Activated CD8-positive, alpha-beta T cell treated with anti-CD3 and anti-CD28 coated beads, Interleukin-2, amount 10 ng/mL, durations not matched to agents 7 days and 5 days (primary cell): ENCODE measurements around the gene PTPRM. TPM values are rescaled to one million over a fixed set of nuclear protein-coding genes. Genes with fewer than 3 reads are reported as not detected.

Experiments
- ATAC-seq: fragments of 150-1000 bp; cut with Tn5 transposase; one replicate; pipeline ENCODE4 v1.10.0; 2021; ENCODE audit warnings: moderate library complexity
- CTCF ChIA-PET: fragments of 350-600 bp; sonication (Branson Sonifier 250); formaldehyde crosslinking; loops from one replicate; lab custom pipeline; 2021; ENCODE audit warnings: antibody characterized with exemption; lab: Charles Lee
- POLR2A ChIA-PET: fragments of 350-600 bp; sonication (Branson Sonifier 250); formaldehyde crosslinking; loops from one replicate; lab custom pipeline; 2021; ENCODE audit warnings: antibody characterized with exemption; lab: Charles Lee
- DNase-seq: peaks from one replicate; pipeline ENCODE4 v3.0.0-alpha.2; 2020
- H3K27ac Mint-ChIP-seq: one replicate; pipeline ENCODE4 v1.8.0; 2021; ENCODE audit warnings: mild to moderate bottlenecking, mixed read lengths
- H3K27me3 Mint-ChIP-seq: one replicate; pipeline ENCODE4 v1.8.0; 2021; ENCODE audit warnings: low read depth, mixed read lengths
- H3K36me3 Mint-ChIP-seq: one replicate; pipeline ENCODE4 v1.8.0; 2021; ENCODE audit warnings: low read depth, mixed read lengths
- H3K4me1 Mint-ChIP-seq: one replicate; pipeline ENCODE4 v1.8.0; 2021; ENCODE audit warnings: low read depth, mixed read lengths
- H3K4me3 Mint-ChIP-seq: one replicate; pipeline ENCODE4 v1.8.0; 2021; ENCODE audit warnings: mild to moderate bottlenecking, mixed read lengths
- H3K9me3 Mint-ChIP-seq: one replicate; pipeline ENCODE4 v1.8.0; 2022; ENCODE audit warnings: mixed read lengths; ENCODE audit not compliant: insufficient read depth
- total RNA-seq, 2 experiments: library from RNA; stranded (reverse); gene quantifications; one replicate each; pipeline ENCODE4 v1.2.3, GENCODE V29; 2021

PTPRM gene
- total RNA-seq, 2 experiments from 2014 or later, result 0.76 to 1.0 TPM

DNA sequence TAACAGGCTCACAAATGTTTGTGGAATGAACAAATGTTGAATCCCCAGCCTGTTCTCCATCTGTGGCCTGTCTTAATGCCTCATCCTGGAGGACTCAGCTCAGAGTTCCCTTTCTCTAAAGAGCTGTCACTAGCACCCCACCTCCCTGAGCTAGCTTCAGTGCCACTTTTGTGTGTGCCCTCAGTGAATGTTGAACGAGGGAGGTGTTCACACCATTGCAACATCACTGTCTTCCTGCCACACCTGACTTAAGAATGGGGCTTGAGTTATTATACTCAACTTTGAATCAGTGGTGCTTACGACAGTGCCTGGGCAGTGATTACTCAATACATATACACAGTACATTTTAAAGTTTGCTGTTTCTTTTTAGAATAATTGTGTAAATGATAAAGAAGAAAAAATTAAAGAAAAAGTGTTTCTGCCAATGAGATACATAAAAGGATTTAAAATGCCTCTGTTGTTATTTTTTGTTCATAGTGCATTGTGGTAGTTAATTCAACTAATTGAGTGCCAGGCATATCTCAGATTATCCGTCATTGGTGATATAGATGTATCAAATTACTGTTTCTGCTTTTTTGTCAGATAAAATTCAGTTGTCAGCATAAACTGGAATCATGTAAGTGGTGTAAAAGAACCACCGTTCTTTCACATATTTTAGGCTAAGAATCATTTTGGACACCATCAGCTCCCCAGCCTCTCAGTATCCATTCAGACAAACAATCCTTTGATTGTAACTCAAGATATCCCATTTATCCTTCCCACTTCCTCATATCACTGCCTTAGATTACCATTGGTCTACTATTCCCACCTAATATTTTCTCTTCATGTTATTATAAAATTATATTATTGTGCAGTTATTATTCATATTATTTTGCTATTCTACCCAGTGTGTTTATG lies 304.7 kb downstream of the PTPRM start:
- CTCF ChIA-PET, result no interaction called here
- no peaks in the 10 kb centered on the region for H3K27me3 Mint-ChIP-seq

DNA sequence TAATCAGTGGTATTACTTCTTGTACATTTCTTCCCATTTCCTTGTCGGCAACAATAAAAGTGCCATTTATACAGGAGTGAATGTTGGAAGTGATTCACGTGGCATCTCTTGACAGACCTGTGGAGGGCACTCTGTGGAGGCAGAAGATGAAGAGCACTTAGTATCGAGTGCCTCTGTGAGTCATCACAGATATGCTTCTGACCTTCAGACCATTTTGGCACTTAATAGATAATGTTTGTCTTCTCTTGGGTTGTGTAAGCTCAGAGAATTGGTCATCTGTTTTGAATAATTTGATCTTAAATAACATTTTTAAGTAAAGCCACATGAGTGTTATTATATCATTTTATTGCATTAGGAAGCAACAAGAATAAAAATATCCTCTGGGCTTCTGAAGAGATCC lies 305.5 kb downstream of the PTPRM start:
- Mint-ChIP-seq H3K4me1 (no peaks in the 10 kb centered on the region), H3K36me3 (no peaks in the 10 kb centered on the region), H3K27me3 (no peaks in the 10 kb centered on the region), H3K27ac (no peak overlapping the region), H3K9me3 (peaks cover 4% of the 10 kb centered on the region), H3K4me3 (no peak overlapping the region)
- POLR2A ChIA-PET, result no interaction called here
- ATAC-seq (no peak), DNase-seq (no peak)
- CTCF ChIA-PET, result no interaction called here

More for the DNA sequence above, 304.7 kb downstream of the PTPRM start:
- Mint-ChIP-seq H3K36me3 (no peaks in the 10 kb centered on the region), H3K27ac (no peak overlapping the region), H3K9me3 (peaks cover 4% of the 10 kb centered on the region), H3K4me1 (no peaks in the 10 kb centered on the region), H3K4me3 (no peak overlapping the region)
- POLR2A ChIA-PET, result no interaction called here
- no peak for DNase-seq
- no peak for ATAC-seq

DNA sequence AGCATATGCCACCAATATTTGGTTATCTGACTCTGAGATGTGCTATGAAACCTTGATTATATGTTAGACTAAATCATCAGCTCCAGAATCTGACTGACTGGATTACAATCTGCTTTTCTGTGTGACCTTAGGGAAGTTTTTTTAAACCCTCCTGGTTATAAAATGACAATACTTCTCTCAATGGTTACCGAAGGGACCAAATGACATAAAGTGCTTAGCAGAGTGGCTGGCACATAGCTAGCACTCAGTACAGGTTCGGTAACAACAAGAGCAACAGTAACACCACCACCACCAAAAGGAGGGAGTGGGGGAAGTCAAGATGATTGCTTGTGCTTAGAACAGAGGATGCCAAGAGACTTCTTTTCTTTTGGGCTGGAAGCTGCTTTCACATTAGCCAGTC lies 306.2 kb downstream of the PTPRM start:
- H3K9me3 Mint-ChIP-seq, result peaks cover 4% of the 10 kb centered on the region
- DNase-seq (no peak), ATAC-seq (no peak)
- no peak overlapping the region for H3K4me3 Mint-ChIP-seq
- H3K4me1 Mint-ChIP-seq, result no peaks in the 10 kb centered on the region
- no peaks in the 10 kb centered on the region for H3K27me3 Mint-ChIP-seq
- POLR2A ChIA-PET, result no interaction called here
- H3K27ac Mint-ChIP-seq, result no peak overlapping the region
- H3K36me3 Mint-ChIP-seq, result no peaks in the 10 kb centered on the region
- CTCF ChIA-PET, result no interaction called here

DNA sequence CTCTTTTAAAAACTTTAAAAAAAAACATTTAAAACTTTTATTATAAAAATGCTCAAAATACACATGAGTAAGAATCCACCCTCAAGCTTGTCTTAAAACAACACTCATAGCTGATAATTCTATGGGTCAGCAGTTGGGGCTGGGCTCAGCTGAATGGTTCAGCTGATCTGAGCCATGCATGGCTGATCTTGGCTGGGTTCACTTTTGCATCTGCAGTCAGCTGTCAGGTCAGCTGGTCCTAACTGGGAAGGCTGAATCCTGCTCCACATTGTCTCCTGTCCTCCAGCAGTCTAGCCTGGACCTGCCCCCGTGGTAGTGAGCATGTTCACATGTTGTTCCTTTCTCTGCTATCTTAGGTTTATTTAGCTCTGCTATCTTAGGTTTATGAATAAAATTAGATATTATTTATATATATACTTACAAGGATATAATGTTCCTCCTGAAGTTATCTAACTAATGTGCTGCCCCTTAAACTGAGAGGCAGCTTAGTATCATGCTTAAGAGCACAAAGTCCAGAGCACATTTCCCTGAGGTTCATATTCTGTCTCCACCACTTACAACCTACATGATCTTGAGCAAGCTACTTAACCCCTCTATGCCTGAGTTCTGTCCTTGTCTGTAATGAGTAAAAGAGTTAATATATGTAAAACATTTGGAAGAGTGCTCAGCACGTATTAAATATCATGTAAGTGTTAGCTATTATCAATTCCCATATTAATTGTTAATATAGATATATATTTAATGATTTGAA lies 309.4 kb downstream of the PTPRM start:
- Mint-ChIP-seq H3K9me3 (no peaks in the 10 kb centered on the region), H3K36me3 (no peaks in the 10 kb centered on the region), H3K27me3 (no peaks in the 10 kb centered on the region), H3K4me3 (no peak overlapping the region), H3K4me1 (no peaks in the 10 kb centered on the region), H3K27ac (no peak overlapping the region)
- CTCF ChIA-PET, result no interaction called here
- no peak for DNase-seq
- ATAC-seq, result no peak
- POLR2A ChIA-PET, result no interaction called here

DNA sequence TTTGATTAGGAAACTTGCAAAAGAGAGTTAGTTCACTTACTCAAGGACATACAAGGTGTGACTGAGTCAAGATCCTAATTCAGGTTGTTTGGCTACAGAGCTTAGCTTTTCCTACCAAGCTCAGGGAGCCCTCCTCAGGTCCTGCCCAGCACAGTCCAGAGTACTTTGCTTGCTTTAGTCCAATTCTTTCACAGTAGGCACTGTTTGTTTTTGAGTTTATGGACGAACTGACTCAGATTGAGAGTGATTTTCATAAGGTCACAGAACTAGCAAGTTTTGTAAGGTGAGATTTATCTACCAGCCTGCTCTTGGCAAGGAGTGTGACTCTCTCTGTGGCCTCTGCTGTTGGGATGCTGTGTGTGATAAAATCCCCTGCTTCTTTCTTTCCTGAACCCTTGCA lies 310.5 kb downstream of the PTPRM start:
- ATAC-seq (no peak), DNase-seq (no peak)
- ChIA-PET POLR2A (no interaction called here), CTCF (interaction anchor here (1.1 kb wide), 1 partner anchor 15 kb away, joined by 3 read pairs; no protein-coding TSS in a partner anchor)
- Mint-ChIP-seq H3K36me3 (no peaks in the 10 kb centered on the region), H3K4me1 (no peaks in the 10 kb centered on the region), H3K9me3 (no peaks in the 10 kb centered on the region), H3K4me3 (no peak overlapping the region), H3K27me3 (no peaks in the 10 kb centered on the region), H3K27ac (no peak overlapping the region)

DNA sequence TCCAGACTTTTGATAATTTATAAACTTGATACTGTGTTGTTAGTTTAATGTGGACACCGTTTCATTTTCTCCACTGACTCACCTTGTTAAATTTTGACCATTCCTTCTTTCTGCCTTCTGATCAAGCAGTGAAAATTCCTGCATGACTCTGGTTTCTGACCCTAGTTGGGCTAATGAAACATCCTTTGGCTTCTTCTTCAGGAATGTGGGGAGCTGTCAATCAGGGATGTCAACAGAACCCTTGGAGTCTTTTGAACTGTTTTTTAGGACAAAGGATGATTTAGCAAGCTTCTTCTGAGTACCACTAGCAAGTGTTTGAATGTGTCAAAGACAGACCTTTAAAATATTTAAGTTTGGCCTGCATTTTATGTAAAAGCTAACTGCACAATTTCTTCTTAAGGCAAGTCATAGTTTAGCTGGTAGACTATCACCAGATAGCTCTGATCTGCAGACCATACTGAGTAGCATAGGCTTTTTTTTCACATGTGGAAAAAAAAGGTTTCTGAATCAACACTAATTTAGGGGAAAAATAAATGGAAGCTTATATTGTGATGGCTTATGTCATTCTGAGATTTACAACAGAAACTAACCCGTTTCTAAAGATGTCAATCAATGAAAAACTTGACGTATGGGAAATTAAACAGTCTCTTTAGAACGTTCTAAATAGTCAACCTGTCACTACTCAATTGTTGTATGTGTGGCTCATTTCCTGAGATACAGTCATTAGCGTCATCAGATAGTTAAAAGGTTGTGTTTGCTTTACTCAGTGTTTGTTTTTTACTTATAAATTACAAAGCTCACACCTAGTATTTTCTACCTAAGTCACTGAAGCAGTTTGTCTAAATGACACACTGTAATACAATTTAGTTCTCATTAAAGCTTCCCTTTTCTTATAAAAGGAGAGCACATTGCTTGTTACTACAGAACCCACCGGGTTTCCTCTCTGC lies 311.4 kb downstream of the PTPRM start:
- Mint-ChIP-seq H3K27me3 (no peaks in the 10 kb centered on the region), H3K36me3 (no peaks in the 10 kb centered on the region), H3K9me3 (no peaks in the 10 kb centered on the region), H3K4me3 (no peak overlapping the region), H3K27ac (no peak overlapping the region), H3K4me1 (no peaks in the 10 kb centered on the region)
- no peak for DNase-seq
- no peak for ATAC-seq
- POLR2A ChIA-PET, result no interaction called here
- CTCF ChIA-PET, result interaction anchor here (0.7 to 1.1 kb wide), 2 partner anchors 14 to 101 kb away, joined by 3 read pairs; no protein-coding TSS in a partner anchor

DNA sequence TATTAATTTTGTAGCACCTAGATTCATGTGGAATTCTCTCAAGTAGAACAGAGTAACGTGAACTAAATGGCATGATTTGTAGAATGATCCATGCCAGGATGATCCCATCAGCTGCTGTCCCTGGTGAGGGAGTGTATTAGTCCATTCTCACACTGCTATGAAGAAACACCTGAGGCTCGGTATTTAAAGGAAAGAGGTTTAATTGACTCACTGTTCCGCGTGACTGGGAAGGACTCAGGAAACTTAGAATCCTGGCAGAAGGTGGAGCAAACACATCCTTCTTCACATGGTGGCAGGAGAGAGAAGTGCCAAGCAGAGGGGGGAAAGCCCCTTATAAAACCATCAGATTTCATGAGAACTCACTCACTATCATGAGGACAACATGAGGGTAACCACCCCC lies 312.6 kb downstream of the PTPRM start:
- Mint-ChIP-seq H3K27me3 (no peaks in the 10 kb centered on the region), H3K4me1 (no peaks in the 10 kb centered on the region), H3K9me3 (no peaks in the 10 kb centered on the region), H3K4me3 (no peak overlapping the region), H3K36me3 (no peaks in the 10 kb centered on the region), H3K27ac (no peak overlapping the region)
- POLR2A ChIA-PET, result no interaction called here
- CTCF ChIA-PET, result no interaction called here
- ATAC-seq (no peak), DNase-seq (no peak)

DNA sequence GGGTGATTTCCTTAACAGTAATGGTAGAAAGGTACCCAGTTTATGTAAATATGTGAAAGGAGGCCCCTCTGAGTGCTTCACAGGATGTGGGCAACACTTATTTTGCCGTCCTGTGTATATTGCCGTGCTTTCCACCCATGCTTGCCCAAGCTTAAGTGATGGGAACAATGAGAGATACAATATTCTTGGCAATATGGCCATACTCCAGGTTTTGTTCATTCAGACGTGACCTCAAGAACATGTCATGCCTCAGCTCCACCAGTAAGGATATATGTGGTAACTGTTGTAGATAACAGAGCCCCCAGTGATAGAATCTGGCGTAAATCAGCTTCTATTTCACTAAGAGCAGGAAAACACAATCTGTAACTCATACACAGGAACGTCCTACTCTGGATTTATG lies 318.7 kb downstream of the PTPRM start:
- Mint-ChIP-seq H3K4me3 (no peak overlapping the region), H3K9me3 (no peaks in the 10 kb centered on the region), H3K27ac (no peak overlapping the region), H3K36me3 (no peaks in the 10 kb centered on the region), H3K4me1 (no peaks in the 10 kb centered on the region), H3K27me3 (no peaks in the 10 kb centered on the region)
- ChIA-PET POLR2A (no interaction called here), CTCF (no interaction called here)
- no peak for DNase-seq
- ATAC-seq, result no peak

DNA sequence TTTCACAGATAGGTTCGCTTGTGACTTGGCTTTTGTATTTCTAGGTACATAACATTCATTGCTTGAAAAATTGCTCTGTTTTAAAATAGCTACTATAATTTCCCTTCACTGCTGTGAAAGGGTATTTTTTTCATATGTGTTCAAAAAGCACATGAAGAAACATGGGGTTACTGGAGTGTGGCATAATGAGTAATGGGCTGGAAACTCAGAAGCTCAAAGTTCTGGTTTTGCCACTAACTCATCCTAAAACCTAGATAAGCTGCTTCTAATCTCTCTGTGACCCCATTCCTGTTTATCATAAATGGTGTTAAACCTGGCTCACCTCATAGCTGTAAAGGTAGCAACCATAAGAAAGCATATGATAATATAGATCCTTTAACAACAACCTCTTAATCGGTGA lies 319.3 kb downstream of the PTPRM start:
- CTCF ChIA-PET, result no interaction called here
- ATAC-seq, result no peak

DNA sequence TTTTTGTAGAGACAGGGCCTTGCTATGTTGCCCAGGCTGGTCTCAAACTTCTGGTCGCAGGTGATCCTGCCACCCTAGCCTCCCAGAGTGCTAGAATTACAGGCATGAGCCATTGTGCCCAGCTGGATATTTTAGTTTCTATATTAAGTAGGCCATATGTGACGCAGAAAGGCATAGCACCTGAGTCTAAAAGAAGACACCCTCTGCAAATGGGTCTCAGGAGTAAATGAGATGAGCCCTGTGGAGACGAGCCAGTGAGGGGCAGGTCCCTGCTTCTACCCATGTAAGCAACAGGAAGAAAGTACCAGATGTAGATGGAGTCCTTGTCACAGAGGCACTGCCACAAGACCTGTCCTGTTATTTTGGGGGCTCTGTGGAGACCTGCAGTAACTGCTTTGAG lies 322.4 kb downstream of the PTPRM start:
- ATAC-seq, result no peak
- no peaks in the 10 kb centered on the region for H3K27me3 Mint-ChIP-seq
- H3K4me3 Mint-ChIP-seq, result no peak overlapping the region
- no peaks in the 10 kb centered on the region for H3K36me3 Mint-ChIP-seq
- H3K9me3 Mint-ChIP-seq, result no peaks in the 10 kb centered on the region
- H3K27ac Mint-ChIP-seq, result no peak overlapping the region
- H3K4me1 Mint-ChIP-seq, result no peaks in the 10 kb centered on the region
- CTCF ChIA-PET, result no interaction called here
- no peak for DNase-seq
- POLR2A ChIA-PET, result no interaction called here

More for the DNA sequence above, 319.3 kb downstream of the PTPRM start:
- Mint-ChIP-seq H3K9me3 (no peaks in the 10 kb centered on the region), H3K4me1 (no peaks in the 10 kb centered on the region), H3K27ac (no peak overlapping the region), H3K27me3 (no peaks in the 10 kb centered on the region), H3K4me3 (no peak overlapping the region), H3K36me3 (no peaks in the 10 kb centered on the region)
- POLR2A ChIA-PET, result no interaction called here
- DNase-seq, result no peak

DNA sequence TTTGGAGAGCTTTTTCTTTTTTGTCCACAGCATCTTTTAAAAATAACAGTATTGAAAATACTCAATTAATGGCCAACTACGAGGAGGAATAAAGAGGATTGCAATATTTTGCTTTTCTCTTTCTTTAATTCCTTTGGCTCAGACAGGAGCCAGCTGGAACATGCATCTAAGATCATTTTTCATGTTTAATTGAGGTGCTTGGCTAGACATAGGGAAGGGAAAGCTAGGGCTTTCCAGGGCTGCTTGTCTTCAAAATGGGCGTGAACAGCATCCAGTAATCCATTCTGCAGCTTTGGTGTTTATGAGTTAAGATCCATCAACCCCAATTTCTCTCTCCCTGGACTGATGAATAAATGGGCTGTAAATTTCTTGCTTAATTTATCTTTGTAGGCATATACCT lies 323.0 kb downstream of the PTPRM start:
- no peaks in the 10 kb centered on the region for H3K9me3 Mint-ChIP-seq
- no peak overlapping the region for H3K27ac Mint-ChIP-seq
- DNase-seq, result no peak
- H3K36me3 Mint-ChIP-seq, result no peaks in the 10 kb centered on the region
- H3K4me1 Mint-ChIP-seq, result no peaks in the 10 kb centered on the region
- POLR2A ChIA-PET, result no interaction called here
- ATAC-seq, result no peak
- H3K4me3 Mint-ChIP-seq, result no peak overlapping the region
- H3K27me3 Mint-ChIP-seq, result no peaks in the 10 kb centered on the region
- CTCF ChIA-PET, result no interaction called here
